ENCODE data around the gene SS18.

SS18 gene

DNA sequence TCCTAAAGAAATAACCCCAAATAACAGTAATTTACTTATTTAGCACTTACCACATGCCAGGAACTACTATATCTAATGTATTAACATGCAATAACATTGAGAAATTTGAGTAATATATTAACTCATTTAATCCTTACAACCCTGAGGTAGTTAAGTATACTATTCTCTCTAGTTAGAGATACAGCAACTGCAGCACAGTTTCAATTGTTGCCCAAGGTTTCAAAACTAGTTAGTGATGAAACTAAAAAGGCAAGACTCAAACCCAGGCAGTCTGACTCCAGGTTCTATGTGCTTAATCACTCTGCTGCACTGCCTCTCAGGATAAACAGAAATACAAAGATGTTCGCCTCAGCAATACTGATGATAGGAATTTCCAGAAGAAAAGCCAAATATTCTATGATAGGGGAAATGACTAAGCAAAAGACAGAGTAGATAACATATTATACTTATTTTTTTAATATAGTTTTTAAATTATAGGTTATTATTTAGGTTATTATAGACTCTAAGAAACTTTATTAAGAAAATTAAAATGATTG is 88.0 kb downstream of the SS18 start:
- no peak for DNase-seq (ENCODE audit: low spot score)

DNA sequence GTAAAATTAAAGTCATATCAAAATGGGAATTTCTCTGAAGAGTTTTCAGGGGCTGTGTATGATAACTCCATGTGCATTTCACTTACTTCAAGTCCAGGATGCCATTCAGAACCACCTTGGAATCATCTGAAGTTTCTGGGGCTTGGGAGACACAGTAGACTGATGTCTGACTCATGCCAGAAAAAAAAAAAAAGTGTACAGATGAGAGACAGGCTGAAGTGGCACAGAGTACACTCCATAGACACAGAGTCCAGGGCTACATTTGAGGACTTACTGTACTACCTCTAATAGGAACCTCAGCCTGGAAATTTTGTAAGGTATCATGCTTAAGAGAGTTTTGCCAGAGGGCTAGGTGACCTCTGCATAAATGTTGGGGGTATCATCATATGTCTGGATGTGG is 92.0 kb downstream of the SS18 start:
- DNase-seq (ENCODE audit: low spot score): no peak

DNA sequence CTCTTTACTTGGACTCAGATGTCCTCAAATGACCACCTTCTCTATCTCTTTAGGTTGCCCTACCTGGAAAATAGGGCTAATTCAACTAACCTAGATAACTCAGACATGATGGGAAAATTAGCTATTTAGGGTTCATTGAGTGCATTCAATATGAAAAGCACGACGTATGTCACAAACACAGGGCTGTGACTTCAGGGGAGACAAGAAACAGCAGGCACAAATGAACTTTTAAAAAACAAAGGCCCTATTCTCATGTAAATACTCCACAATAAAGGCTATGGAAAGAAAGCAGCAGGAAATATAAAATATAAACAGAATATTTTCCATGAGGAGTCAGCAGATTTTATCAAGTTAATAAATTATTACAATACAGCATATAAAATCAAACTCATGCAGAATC is 97.8 kb downstream of the SS18 start:
- no peak for DNase-seq (ENCODE audit: low spot score)

- DNase-seq (ENCODE audit: low spot score): no peak
Measured at GRCh38 chr18:25990473-25990872, 99.9 kb downstream of the SS18 start.

- DNase-seq (ENCODE audit: low spot score): no peak
Measured at GRCh38 chr18:25985707-25986394, 104.6 kb downstream of the SS18 start.

- DNase-seq (ENCODE audit: low spot score): no peak
Measured at GRCh38 chr18:25983730-25984129, 106.7 kb downstream of the SS18 start.

- DNase-seq (ENCODE audit: low spot score): no peak
Measured at GRCh38 chr18:25982961-25983360, 107.5 kb downstream of the SS18 start.

DNA sequence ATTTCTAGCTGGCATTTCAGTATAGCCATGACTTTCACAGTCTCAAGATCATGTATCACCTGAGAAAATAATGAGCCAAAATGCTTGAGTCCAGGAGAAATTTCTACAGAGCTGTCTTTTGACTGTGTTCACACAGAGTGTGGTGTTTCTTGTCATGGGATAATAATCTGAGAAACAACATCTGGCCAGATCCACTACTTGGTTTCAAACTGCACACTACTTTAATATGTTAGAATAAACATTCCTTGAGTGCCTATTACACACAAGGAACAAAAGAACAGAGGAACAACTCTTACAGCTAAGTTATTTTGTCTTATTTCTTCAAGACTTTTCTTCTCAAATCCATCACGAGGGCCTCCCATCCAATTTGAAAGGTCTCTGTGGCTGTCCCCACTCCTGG is 108.3 kb downstream of the SS18 start:
- no peak for DNase-seq (ENCODE audit: low spot score)

GRCh38 chr18:25979369-25980040 is 110.9 kb downstream of the SS18 start:
- no peak for DNase-seq (ENCODE audit: low spot score)

GRCh38 chr18:25976554-25976953 is 113.9 kb downstream of the SS18 start:
- no peak for DNase-seq (ENCODE audit: low spot score)

- DNase-seq (ENCODE audit: low spot score): no peak
Measured at GRCh38 chr18:25974630-25975077, 115.8 kb downstream of the SS18 start.
